NK-92 (cell line): ENCODE results near the gene RRM2.

Experiments used
- DNase-seq: peaks from one replicate; lab custom pipeline; 2025; ENCODE audit not compliant: unreplicated experiment; lab: John Stamatoyannopoulos, UW

Gene RRM2

GRCh38 chr2:10170256-10170655, 47.7 kb downstream of the RRM2 start:
- DNase-seq = no peak

DNA sequence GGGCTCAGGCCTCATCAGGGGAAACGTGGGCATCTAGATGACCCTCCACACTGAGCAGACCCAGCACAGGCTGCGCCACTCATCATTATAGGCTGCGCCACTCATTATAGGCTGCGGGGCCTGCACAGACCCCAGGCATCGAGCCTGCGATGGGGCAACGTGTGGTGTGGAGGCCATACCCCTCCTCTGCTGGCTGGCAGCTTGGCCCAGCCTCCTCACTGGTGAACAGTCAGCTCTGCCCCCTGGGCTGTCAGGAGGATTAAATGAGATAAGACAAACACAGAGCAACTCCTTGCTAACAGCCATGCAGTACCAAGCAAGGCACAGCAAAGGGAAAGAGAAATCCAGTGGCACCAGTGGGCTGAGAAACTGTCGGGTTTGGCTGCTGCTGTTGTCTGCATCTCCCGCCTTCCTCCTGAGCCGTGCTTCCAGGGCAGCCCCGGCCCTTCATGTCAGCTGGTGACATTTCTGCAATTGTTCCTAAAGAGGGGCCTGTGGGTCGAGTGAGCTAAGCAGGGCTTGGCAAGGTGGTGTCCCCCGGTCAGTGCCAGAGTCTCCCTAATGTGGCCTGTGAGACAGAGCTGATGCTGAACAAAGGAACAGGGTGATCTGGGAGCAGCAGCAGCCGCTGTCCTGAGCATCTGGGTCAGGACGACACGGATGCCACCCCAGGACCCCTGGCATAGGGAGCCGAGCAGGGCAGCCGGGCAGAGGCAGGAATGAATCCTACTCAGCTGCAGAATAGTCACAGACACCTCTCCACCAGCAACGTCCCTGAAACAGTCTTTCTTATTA, 48.7 kb downstream of the RRM2 start:
- DNase-seq = no peak

DNA sequence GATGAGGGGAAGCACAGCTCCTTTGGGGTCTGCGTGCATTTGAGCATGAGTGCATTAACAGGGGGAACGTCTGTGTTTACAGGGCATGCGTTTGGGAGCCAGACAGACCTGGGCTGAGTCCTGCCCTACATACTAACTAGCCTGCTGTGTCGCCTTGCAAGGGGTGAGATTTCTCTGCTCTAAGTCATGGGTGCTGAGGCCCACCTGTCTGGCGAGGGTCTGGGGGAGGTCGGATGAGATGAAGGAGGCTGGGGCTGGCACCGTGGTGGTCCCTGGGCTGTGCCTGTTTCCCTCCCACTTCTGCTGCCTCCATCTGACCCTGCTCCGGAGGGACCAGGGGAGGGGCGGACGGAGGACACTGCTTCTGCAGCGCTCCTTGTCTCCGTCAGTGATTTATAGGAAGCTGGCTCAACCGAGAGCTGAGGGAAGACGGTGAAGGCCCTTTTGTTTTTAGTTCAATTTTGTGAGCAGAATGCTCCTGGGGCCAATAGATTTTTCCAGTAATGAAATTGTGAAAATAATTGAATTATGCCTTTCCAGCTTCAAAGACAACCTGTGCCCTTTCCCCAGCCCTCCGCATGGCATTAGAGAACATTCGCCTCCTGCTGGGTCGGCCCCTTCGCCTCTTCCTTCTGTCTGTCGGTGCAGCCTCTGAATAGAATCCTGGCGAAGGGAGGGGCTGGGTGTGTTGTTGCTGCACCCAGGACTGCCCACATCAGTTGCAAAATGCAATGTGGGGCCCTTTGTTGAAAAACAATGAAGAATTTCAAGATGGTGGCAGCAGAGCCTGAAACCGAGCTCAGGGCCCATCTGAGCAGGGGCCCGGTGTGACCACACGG, 49.7 kb downstream of the RRM2 start:
- no peak for DNase-seq

GRCh38 chr2:10173258-10174005, 50.9 kb downstream of the RRM2 start:
- no peak for DNase-seq

- no peak for DNase-seq
Measured at GRCh38 chr2:10174173-10174572, 51.6 kb downstream of the RRM2 start.

DNA sequence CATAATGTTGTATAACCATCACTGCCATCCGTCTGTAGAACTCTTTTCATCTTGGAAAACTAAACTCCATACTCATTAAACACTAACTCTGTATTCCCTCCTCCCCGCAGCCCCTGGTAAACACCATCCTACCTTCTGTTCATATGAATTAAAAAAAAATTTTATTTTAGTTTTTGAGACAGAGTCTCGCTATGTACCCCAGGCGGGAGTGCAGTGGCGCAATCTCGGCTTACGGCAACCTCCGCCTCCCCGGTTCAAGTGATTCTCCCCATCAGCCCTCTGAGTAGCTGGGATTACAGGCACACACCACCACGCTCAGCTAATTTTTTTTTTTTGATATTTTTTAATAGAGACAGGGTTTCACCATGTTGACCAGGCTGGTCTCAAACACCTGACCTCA, 52.9 kb downstream of the RRM2 start:
- no peak for DNase-seq

- no peak for DNase-seq
Measured at GRCh38 chr2:10178751-10179150, 56.2 kb downstream of the RRM2 start.

DNA sequence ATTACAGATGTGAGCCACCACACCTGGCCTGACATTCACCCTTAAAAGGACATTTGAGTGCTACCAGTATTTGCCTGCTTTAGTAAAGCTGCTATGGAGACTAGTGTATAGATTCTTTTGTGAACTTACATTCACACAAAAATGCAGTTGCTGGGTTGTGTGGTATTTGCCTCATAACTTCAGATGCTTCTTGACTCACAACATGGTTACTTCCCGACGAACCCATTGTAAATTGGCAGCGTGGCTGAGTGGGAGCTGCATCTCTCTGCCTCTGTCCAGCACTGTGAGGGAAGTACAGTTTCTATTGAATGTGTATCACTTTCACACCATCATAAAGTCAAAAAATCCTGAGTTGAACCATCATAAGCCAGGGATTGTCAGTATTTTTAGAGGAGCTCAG, 56.9 kb downstream of the RRM2 start:
- DNase-seq = no peak

GRCh38 chr2:10180229-10180628, 57.7 kb downstream of the RRM2 start:
- no peak for DNase-seq
